ENCODE data around the gene DNAJC8.

DNAJC8 gene

DNA sequence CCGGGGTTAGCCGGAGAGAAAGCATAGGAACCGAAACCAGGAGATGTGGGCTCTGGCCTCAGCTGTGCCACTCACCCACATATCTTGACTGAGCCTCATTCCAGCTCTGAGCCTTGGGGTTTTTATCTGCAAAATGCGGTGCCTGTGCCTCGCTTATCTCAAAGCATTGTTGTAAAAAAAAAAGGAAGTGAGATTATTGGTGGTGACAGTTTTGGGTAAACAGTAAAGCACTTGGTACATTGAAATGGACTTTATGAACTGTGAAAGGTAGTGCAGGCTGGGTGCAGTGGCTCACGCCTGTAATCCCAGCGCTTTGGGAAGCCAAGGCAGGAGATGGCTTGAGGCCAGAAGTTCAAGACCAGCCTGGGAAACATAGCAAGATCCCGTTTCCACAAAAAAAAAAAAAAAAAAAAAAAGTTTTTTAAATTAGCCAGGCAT is 60.1 kb downstream of the DNAJC8 start:
- intact Hi-C loops (cut with DNase I; ENCODE audit: low total_unique reads), result no loop called here
- Histone ChIP-seq H3K4me3 (no peak overlapping the region), H3K9me3 (no peaks in the 10 kb centered on the region), H3K4me1 (peaks cover 0 to 7% (median 0%) of the 10 kb centered on the region in 4 donors), H3K27me3 (peaks cover 0 to 2% of the 10 kb centered on the region in 2 donors), H3K36me3 (no peaks in the 10 kb centered on the region), H3K27ac (no peak overlapping the region)
- TF ChIP-seq, protein P1, sequence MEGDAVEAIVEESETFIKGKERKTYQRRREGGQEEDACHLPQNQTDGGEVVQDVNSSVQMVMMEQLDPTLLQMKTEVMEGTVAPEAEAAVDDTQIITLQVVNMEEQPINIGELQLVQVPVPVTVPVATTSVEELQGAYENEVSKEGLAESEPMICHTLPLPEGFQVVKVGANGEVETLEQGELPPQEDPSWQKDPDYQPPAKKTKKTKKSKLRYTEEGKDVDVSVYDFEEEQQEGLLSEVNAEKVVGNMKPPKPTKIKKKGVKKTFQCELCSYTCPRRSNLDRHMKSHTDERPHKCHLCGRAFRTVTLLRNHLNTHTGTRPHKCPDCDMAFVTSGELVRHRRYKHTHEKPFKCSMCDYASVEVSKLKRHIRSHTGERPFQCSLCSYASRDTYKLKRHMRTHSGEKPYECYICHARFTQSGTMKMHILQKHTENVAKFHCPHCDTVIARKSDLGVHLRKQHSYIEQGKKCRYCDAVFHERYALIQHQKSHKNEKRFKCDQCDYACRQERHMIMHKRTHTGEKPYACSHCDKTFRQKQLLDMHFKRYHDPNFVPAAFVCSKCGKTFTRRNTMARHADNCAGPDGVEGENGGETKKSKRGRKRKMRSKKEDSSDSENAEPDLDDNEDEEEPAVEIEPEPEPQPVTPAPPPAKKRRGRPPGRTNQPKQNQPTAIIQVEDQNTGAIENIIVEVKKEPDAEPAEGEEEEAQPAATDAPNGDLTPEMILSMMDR (IDR thresholded peaks at IDR 0.05), result no peak
- DNase-seq, result peak in 1 of 2 donors; percentile 37

DNA sequence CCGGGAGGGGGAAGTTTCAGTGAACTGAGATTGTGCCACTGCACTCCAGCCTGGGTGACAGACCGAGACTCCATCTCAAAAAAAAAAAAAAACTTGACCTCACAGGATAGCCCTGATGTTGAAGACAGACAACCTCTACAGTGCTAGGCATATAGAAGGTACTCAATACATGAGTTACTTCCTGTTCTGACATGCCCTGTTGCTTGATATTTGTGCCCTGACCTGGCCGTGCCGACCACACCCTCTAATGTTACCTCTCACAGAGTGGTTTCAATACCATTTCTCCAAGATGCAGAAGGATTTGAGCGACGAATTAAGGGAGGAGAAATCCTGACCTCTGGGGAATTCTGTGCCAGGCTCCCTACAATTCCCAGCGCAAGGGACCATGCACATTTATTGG is 61.6 kb downstream of the DNAJC8 start:
- Histone ChIP-seq H3K27ac (no peak overlapping the region), H3K27me3 (peaks cover 0 to 2% of the 10 kb centered on the region in 2 donors), H3K36me3 (no peaks in the 10 kb centered on the region), H3K9me3 (no peaks in the 10 kb centered on the region), H3K4me3 (no peak overlapping the region), H3K4me1 (peaks cover 0 to 7% (median 0%) of the 10 kb centered on the region in 4 donors)
- intact Hi-C loops (cut with DNase I; ENCODE audit: low total_unique reads), result no loop called here
- TF ChIP-seq, protein P1 (IDR thresholded peaks at IDR 0.05), result no peak
- DNase-seq, result no peak

DNA sequence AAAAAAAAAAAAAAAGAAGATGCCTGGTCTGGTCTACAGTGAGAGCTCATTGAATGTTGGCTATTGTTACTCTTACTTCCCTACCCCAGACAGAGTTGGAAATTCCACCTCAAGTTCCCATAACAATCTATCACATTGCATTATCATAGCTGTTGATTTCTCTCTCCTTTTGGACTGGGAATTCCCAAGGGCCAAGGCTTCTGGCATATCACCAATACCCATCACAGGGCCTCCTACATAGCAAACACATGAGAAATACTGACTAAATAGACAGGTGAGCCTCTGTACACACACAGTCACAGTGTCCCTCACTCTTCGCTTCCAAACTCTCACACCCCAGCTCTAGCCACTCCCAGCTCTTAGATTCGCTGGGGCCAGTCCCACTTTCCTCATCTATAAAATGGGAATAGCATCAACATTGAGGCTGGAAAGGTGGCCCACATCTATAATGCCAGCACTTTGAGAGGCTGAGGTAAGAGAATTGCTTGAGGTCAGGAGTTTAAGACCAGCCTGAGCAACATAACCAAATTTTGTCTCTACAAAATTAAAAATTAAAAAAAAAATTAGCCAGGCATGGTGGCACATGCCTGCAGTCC is 62.7 kb downstream of the DNAJC8 start:
- no peak for DNase-seq
- no peaks in the 10 kb centered on the region for H3K9me3 ChIP-seq
- intact Hi-C loops (cut with DNase I; ENCODE audit: low total_unique reads), result no loop called here
- H3K36me3 ChIP-seq, result no peaks in the 10 kb centered on the region
- TF ChIP-seq, protein P1 (IDR thresholded peaks at IDR 0.05), result no peak
- H3K4me1 ChIP-seq, result peaks cover 0 to 7% (median 0%) of the 10 kb centered on the region in 4 donors
- no peak overlapping the region for H3K27ac ChIP-seq
- no peak overlapping the region for H3K4me3 ChIP-seq
- H3K27me3 ChIP-seq, result no peaks in the 10 kb centered on the region

DNA sequence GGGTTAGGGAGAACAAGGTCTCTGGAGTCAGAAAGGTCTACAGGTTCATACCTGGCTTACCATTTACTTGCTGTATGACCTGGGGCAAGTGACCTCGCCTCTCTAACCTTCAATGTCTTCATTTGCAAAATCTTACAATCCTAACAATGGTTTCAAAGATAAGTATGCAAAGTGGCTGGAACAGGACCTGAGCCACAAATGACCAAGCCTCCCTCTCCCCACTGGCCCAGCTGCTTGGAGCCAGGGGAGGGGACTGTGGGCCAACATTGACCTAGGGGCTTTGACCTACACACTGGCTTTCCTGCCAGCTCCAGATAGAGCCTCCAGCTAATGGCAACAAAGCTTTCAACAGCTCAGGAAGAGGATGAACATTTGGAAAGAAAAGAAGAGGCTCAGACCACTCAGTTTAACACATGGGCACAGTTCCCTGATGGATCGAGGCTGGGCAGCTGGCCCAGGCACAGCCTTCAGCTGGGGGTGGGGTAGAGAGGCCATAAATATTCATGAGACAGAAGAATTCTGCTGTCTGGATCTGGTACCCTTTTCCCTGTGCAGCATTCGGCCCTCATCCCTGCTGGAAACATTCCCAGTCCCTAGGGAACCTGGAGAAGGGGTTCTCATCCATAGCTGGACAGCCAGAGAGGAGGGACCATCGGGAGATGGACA is 69.2 kb downstream of the DNAJC8 start:
- intact Hi-C loops (cut with DNase I; ENCODE audit: low total_unique reads), result no loop called here
- no peaks in the 10 kb centered on the region for H3K4me1 ChIP-seq
- TF ChIP-seq, protein P1 (IDR thresholded peaks at IDR 0.05), result no peak

DNA sequence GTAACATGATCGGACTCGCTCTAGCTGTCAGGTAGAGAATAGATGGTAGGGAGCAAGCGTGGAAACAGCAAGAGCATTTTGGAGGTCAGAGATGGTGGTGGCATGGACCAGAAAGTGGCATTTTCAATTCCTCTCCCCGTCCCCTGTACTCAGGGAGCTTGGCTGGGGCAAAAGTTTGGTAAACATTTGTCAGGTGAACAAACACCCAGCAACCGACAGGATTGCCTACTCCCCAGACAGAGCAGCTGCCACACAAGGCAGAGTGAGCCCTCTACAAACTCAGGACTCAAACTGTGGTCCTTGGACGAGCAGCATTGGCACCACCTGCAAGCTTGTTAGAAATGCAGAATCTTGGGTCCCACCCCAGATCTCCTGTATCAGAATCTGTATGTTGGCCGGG is 70.7 kb downstream of the DNAJC8 start:
- no peaks in the 10 kb centered on the region for H3K9me3 ChIP-seq
- H3K27me3 ChIP-seq, result no peaks in the 10 kb centered on the region
- H3K4me3 ChIP-seq, result no peak overlapping the region
- TF ChIP-seq, protein P1 (IDR thresholded peaks at IDR 0.05), result no peak
- no peaks in the 10 kb centered on the region for H3K36me3 ChIP-seq
- H3K27ac ChIP-seq, result no peak overlapping the region
- intact Hi-C loops (cut with DNase I; ENCODE audit: low total_unique reads), result no loop called here
- no peak for DNase-seq
- no peaks in the 10 kb centered on the region for H3K4me1 ChIP-seq

More for the DNA sequence above, 69.2 kb downstream of the DNAJC8 start:
- Histone ChIP-seq H3K36me3 (no peaks in the 10 kb centered on the region), H3K9me3 (no peaks in the 10 kb centered on the region), H3K27ac (no peak overlapping the region), H3K4me3 (no peak overlapping the region), H3K27me3 (no peaks in the 10 kb centered on the region)
- no peak for DNase-seq
